ENCODE measurements around the gene LIN7B. TPM values are rescaled to one million over a fixed set of nuclear protein-coding genes. Genes with fewer than 3 reads are reported as not detected.

Gene LIN7B
- total RNA-seq, 4 donors from 2014 or later, result 25.7 to 97.9 (median 34.0) TPM

GRCh38 chr19:49118565-49119410 lies 4.6 kb downstream of the LIN7B start, which contains the start of gene C19orf73:
TSS of gene C19orf73 (minus strand) at chr19:49119143. CDS start at chr19:49119022, 121 bp downstream.
- peak within 1 kb of the TSS; percentile 94 to 99 (median 98) for H3K27ac ChIP-seq
- ATAC-seq (peak; percentile 81 to 91), DNase-seq (peak; percentile 89 to 93)
- intact Hi-C loops (cut with DNase I; ENCODE audit: low total_unique reads), result loop anchor here (1.0 to 2.0 kb wide), 2 partner anchors 10 to 32 kb away; no protein-coding TSS in a partner anchor
- TF ChIP-seq POLR2A (IDR thresholded peaks at IDR 0.05) (peak; percentile 65 to 74), CTCF (IDR thresholded peaks at IDR 0.05 in 4 of 5, conservative IDR thresholded peaks at IDR 0.05 in 1 of 5) (peak in 2 of 5 experiments; percentile 32 to 37)
- in situ Hi-C loops (cut with MboI; ENCODE audit: low sequenced_read_pairs in 4 of 4), result no loop called here
- H3K9me3 ChIP-seq, result no peaks in the 10 kb centered on the region
- no peaks in the 10 kb centered on the region for H3K36me3 ChIP-seq
- H3K27me3 ChIP-seq, result no peaks in the 10 kb centered on the region
- H3K4me1 ChIP-seq, result peaks cover 18 to 27% of the 10 kb centered on the region in 2 donors
- peak within 1 kb of the TSS; percentile 70 to 87 (median 79) for H3K4me3 ChIP-seq

- H3K27me3 ChIP-seq, result no peaks in the 10 kb centered on the region
- peaks cover 16 to 27% of the 10 kb centered on the region in 2 donors for H3K4me1 ChIP-seq
- intact Hi-C loops (cut with DNase I; ENCODE audit: low total_unique reads) (loop anchor here (1.0 to 2.0 kb wide), 2 partner anchors 9 to 31 kb away; no protein-coding TSS in a partner anchor), in situ Hi-C loops (cut with MboI; ENCODE audit: low sequenced_read_pairs in 4 of 4) (no loop called here)
- peak within 1 kb of the TSS; percentile 70 to 87 (median 79) for H3K4me3 ChIP-seq
- no peaks in the 10 kb centered on the region for H3K36me3 ChIP-seq
- peak within 1 kb of the TSS; percentile 94 to 99 (median 98) for H3K27ac ChIP-seq
- H3K9me3 ChIP-seq, result no peaks in the 10 kb centered on the region
- DNase-seq (peak in 1 of 2 donors; percentile 53), ATAC-seq (peak; percentile 31 to 45)
- no peak for TF ChIP-seq POLR2A (IDR thresholded peaks at IDR 0.05)
- no peak for TF ChIP-seq CTCF (IDR thresholded peaks at IDR 0.05 in 4 of 5, conservative IDR thresholded peaks at IDR 0.05 in 1 of 5)
These were observed 5.5 kb downstream of the LIN7B start, which contains the start of gene PPFIA3 for GRCh38 chr19:49119411-49120324. TSS of gene PPFIA3 (plus strand) at chr19:49119544. CDS start at chr19:49127874, 8,330 bp downstream.

- in situ Hi-C loops (cut with MboI; ENCODE audit: low sequenced_read_pairs in 4 of 4), result no loop called here
These were observed 6.1 kb downstream of the LIN7B start for GRCh38 chr19:49120325-49120683.

More at GRCh38 chr19:49120325-49120683, 6.1 kb downstream of the LIN7B start:
- Histone ChIP-seq H3K9me3 (no peaks in the 10 kb centered on the region), H3K27me3 (peaks cover 0 to 1% (median 0%) of the 10 kb centered on the region in 3 donors), H3K4me1 (peaks cover 13 to 21% of the 10 kb centered on the region in 2 donors), H3K36me3 (no peaks in the 10 kb centered on the region), H3K4me3 (peak overlapping the region in 2 of 4 donors; percentile 77 to 87), H3K27ac (peak overlapping the region in 1 of 4 donors; percentile 97)
- intact Hi-C loops (cut with DNase I; ENCODE audit: low total_unique reads), result no loop called here
- ATAC-seq (no peak), DNase-seq (no peak)
- TF ChIP-seq CTCF (IDR thresholded peaks at IDR 0.05 in 4 of 5, conservative IDR thresholded peaks at IDR 0.05 in 1 of 5), result no peak
- TF ChIP-seq POLR2A (IDR thresholded peaks at IDR 0.05), result no peak
